K562 (cell line): ENCODE measurements around the gene PPEF2.

Experiments used
- ZNF24 ChIP-seq: fragments of 450-650 bp; IDR thresholded peaks from 2 replicates; pipeline ENCODE4 v1.6.1; 2016
- TF ChIP-seq, protein P1 (sequence below): sonication (generic); formaldehyde crosslinking; IDR thresholded peaks from 2 replicates; pipeline ENCODE4 v1.8.1; 2022; ENCODE audit warnings: missing genetic modification reagents

DNA sequence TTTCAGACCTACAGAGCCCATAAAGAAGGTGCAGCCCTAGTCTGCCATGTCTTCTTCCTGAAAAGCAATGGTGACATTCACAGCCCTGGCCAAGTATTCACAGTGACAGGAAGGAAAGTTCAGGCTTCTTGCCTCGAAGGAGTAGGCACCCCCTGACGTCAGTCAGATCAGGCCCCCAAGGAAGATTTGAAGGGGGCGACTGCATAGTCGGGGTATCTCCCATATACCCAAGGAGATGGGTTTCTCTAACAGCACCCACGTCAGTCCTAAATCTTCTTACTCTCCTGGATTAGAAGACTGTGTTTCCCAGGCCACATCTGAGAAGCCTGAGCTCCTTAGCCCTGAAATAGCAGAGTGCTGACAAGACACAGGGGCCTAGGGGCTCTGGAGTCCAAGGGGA, at the start of gene PPEF2:
- TF ChIP-seq ZNF24, result no peak
- TF ChIP-seq, protein P1, sequence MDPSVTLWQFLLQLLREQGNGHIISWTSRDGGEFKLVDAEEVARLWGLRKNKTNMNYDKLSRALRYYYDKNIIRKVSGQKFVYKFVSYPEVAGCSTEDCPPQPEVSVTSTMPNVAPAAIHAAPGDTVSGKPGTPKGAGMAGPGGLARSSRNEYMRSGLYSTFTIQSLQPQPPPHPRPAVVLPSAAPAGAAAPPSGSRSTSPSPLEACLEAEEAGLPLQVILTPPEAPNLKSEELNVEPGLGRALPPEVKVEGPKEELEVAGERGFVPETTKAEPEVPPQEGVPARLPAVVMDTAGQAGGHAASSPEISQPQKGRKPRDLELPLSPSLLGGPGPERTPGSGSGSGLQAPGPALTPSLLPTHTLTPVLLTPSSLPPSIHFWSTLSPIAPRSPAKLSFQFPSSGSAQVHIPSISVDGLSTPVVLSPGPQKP, result no peak
